K562 (cell line): ENCODE results near the gene CRK. TPM values are rescaled to one million over a fixed set of nuclear protein-coding genes. Genes with fewer than 3 reads are reported as not detected.

Source experiments
- ATAC-seq: fragments of 200-7000 bp; cut with Tn5 transposase; 3 replicates; pipeline ENCODE4 v1.9.1; 2020; ENCODE audit warnings: moderate library complexity
- BruUV-seq: library from RNA; stranded (reverse); fragments of 400-500 nt; replicated peaks from 2 replicates; lab custom pipeline; 2021; lab: Mats Ljungman, UMichigan
- CTCF ChIA-PET: fragments of 300-600 bp; formaldehyde crosslinking; extraction: SDS; loops from one replicate; lab custom pipeline; 2021; ENCODE audit warnings: low intra/inter-chr PET ratio; lab: Yijun Ruan, JAX
- POLR2A ChIA-PET: fragments of 300-600, 350-650 bp; sonication (Branson Sonifier 250); formaldehyde crosslinking; extraction: SDS; loops from one replicate; lab custom pipeline; 2021; ENCODE audit warnings: antibody characterized with exemption, inconsistent platforms; lab: Yijun Ruan, JAX
- DNase-seq, 4 experiments: peaks; one replicate each; pipeline versions ENCODE4 v3.0.0 to v3.0.0-alpha.2; 2011 to 2018; ENCODE audit warnings: low spot score in 3 of 4, mixed read lengths in 3 of 4; ENCODE audit errors: extremely low read depth in 1 of 4
- FAIRE-seq: peaks from 2 replicates; lab custom pipeline; 2011; peaks lifted over from hg19 to GRCh38; lab: Jason Lieb, UNC
- H2AFZ ChIP-seq: 2 replicates; pipeline ENCODE4 v1.6.0; 2011; ENCODE audit warnings: low read depth, low read length, control low read depth, inconsistent platforms
- H3K27ac ChIP-seq: fragments of 200-600 bp; 3 replicates; pipeline ENCODE4 v1.8.0; 2011; ENCODE audit warnings: low read depth, mild to moderate bottlenecking, control low read depth, inconsistent platforms, low read length, moderate library complexity, mixed read lengths; ENCODE audit errors: extremely low read depth
- H3K27me3 ChIP-seq, 2 experiments: fragments of 300-600 bp in 1 of 2; 2 replicates in 1 of 2; 3 replicates in 1 of 2; pipeline versions ENCODE4 v1.6.0 to v1.8.0; 2011; ENCODE audit warnings: inconsistent platforms in 2 of 2, low read length in 2 of 2, mild to moderate bottlenecking in 1 of 2, mixed read lengths in 1 of 2, moderate library complexity in 1 of 2; ENCODE audit not compliant: control insufficient read depth in 2 of 2, insufficient read depth in 2 of 2
- H3K36me3 ChIP-seq: fragments of 300-600 bp; 3 replicates; pipeline ENCODE4 v1.8.0; 2011; ENCODE audit warnings: mild to moderate bottlenecking, low read length, inconsistent platforms; ENCODE audit not compliant: control insufficient read depth, insufficient read depth
- H3K4me1 ChIP-seq, 2 experiments: fragments of 200-600 bp in 1 of 2; replicated peaks in 1 of 2; 2 replicates in 1 of 2; 3 replicates in 1 of 2; pipeline versions ENCODE4 v1.5.1 to v1.8.0; 2011; ENCODE audit warnings: inconsistent platforms in 2 of 2, low read length in 2 of 2, mild to moderate bottlenecking in 1 of 2, mixed read lengths in 1 of 2, moderate library complexity in 1 of 2; ENCODE audit not compliant: control insufficient read depth in 2 of 2, insufficient read depth in 2 of 2
- H3K4me2 ChIP-seq: 2 replicates; pipeline ENCODE4 v1.6.1; 2011; ENCODE audit warnings: low read length, control low read depth, inconsistent platforms, mixed read lengths; ENCODE audit not compliant: insufficient read depth
- H3K4me3 ChIP-seq: fragments of 200-600 bp; sonication (generic), shearing (Covaris generic); 2 replicates; pipeline ENCODE4 v1.5.1; 2016; ENCODE audit warnings: control low read depth, inconsistent platforms
- H3K79me2 ChIP-seq: fragments of 200-600 bp; 3 replicates; pipeline ENCODE4 v1.8.0; 2011; ENCODE audit warnings: low read length, inconsistent platforms; ENCODE audit not compliant: control insufficient read depth, insufficient read depth
- H3K9ac ChIP-seq, 2 experiments: 2 replicates each; pipeline versions ENCODE4 v1.6.0 to v1.6.1; 2011; ENCODE audit warnings: low read depth in 2 of 2, low read length in 2 of 2, control low read depth in 1 of 2, inconsistent platforms in 1 of 2, mild to moderate bottlenecking in 1 of 2, mixed read lengths in 1 of 2; ENCODE audit not compliant: insufficient read depth in 1 of 2
- H3K9me1 ChIP-seq: one replicate; pipeline ENCODE4 v1.6.0; 2011; ENCODE audit warnings: inconsistent platforms, mild to moderate bottlenecking, low read length, moderate library complexity; ENCODE audit not compliant: control insufficient read depth, insufficient read depth
- H3K9me3 ChIP-seq: replicated peaks from 2 replicates; pipeline ENCODE4 v1.5.1; 2011; ENCODE audit warnings: low read depth, low read length, inconsistent platforms; ENCODE audit not compliant: control insufficient read depth, insufficient read depth
- H4K20me1 ChIP-seq: replicated peaks from 2 replicates; pipeline ENCODE4 v1.6.1; 2011; ENCODE audit warnings: low read length, inconsistent platforms, mixed read lengths; ENCODE audit not compliant: control insufficient read depth, insufficient read depth
- GABPB1 ChIP-seq: sonication (generic); formaldehyde crosslinking; IDR thresholded peaks from 2 replicates; pipeline ENCODE4 v1.8.0; 2022; ENCODE audit warnings: mild to moderate bottlenecking, missing genetic modification reagents
- JUN ChIP-seq, 2 experiments: sonication (generic) in 1 of 2; formaldehyde crosslinking in 1 of 2; IDR thresholded peaks; 2 replicates each; pipeline versions ENCODE4 v1.6.1 to v1.8.0; 2012 to 2022; ENCODE audit warnings: borderline replicate concordance in 2 of 2, mild to moderate bottlenecking in 2 of 2, improper control_type of control experiment in 1 of 2, low read depth in 1 of 2, low read length in 1 of 2, missing genetic modification reagents in 1 of 2
- JUND ChIP-seq, 2 experiments: IDR thresholded peaks; 2 replicates in 1 of 2; 3 replicates in 1 of 2; pipeline ENCODE4 v1.6.1; 2011; ENCODE audit warnings: borderline replicate concordance in 2 of 2, low read depth in 2 of 2, low read length in 2 of 2, improper control_type of control experiment in 1 of 2, missing biosample characterization in 1 of 2, missing genetic modification characterization in 1 of 2, missing genetic modification reagents in 1 of 2
- RAD51 ChIP-seq: fragments of 450-650 bp; IDR thresholded peaks from 2 replicates; pipeline ENCODE4 v1.7.1; 2016; ENCODE audit warnings: low read depth, mild to moderate bottlenecking, borderline replicate concordance
- ZKSCAN8 ChIP-seq: fragments of 200-800 bp; sonication (Bioruptor generic); IDR thresholded peaks from 2 replicates; pipeline ENCODE4 v1.6.1; 2016; ENCODE audit warnings: missing genetic modification characterization, missing compliant biosample characterization
- ZNF23 ChIP-seq: fragments of 250-450 bp; sonication (Bioruptor Pico); IDR thresholded peaks from 2 replicates; pipeline ENCODE4 v1.4.0; 2020; ENCODE audit warnings: mild to moderate bottlenecking
- ZNF41 ChIP-seq: fragments of 250-450 bp; sonication (Bioruptor Pico); conservative IDR thresholded peaks from 2 replicates; pipeline ENCODE4 v1.4.0; 2020; ENCODE audit warnings: mild to moderate bottlenecking
- WGBS: fragments of 100-300 bp; shearing (Covaris generic); methylation state at CpG from one replicate; pipeline ENCODE4 v1.1.6; 2016; ENCODE audit warnings: low coverage, mixed read lengths; ENCODE audit not compliant: insufficient coverage; ENCODE audit errors: missing lambda C conversion rate; 5-methylcytosine and 5-hydroxymethylcytosine counted together
- in situ Hi-C: fragments of 300-500 bp; cut with MboI; formaldehyde crosslinking; loops from 4 replicates; pipeline ENCODE4 v1.15.0; 2018; ENCODE audit warnings: inconsistent platforms, mixed read lengths
- intact Hi-C: fragments of 100-400 bp; cut with micrococcal nuclease; formaldehyde crosslinking; loops from 2 replicates; pipeline ENCODE4 v1.14.2; 2022
- polyA plus RNA-seq, 8 experiments: library from polyadenylated mRNA; depleted of rRNA in 4 of 8; stranded (reverse) in 5 of 8; unstranded in 3 of 8; fragments of >200 nt; fragmentation: Nextera tagmentation in 2 of 8; fragmentation: Illumina TruSeq in 1 of 8; extraction: Ambion mirVana in 2 of 8; extraction: Trizol in 1 of 8; gene quantifications; 2 replicates each; pipeline versions ENCODE4 v1.2.1 to v1.2.3, GENCODE V29; 2011 to 2014; ENCODE audit warnings: inconsistent platforms in 1 of 8, missing spikeins in 1 of 8
- total RNA-seq, 7 experiments: library from RNA; depleted of rRNA in 6 of 7; stranded (reverse); fragments of >200 nt in 6 of 7; fragmentation: Illumina TruSeq in 2 of 7; extraction: Trizol in 2 of 7; gene quantifications; 2 replicates each; pipeline versions ENCODE4 v1.2.1 to v1.2.3, GENCODE V29; 2011 to 2021; ENCODE audit warnings: low replicate concordance in 1 of 7

Gene CRK
- total and polyA plus RNA-seq, 9 of the 15 experiments (the other 6 are each of a cell fraction or from before 2014, with no cell fraction given): 13.1 to 40.2 (median 26.1) TPM

DNA sequence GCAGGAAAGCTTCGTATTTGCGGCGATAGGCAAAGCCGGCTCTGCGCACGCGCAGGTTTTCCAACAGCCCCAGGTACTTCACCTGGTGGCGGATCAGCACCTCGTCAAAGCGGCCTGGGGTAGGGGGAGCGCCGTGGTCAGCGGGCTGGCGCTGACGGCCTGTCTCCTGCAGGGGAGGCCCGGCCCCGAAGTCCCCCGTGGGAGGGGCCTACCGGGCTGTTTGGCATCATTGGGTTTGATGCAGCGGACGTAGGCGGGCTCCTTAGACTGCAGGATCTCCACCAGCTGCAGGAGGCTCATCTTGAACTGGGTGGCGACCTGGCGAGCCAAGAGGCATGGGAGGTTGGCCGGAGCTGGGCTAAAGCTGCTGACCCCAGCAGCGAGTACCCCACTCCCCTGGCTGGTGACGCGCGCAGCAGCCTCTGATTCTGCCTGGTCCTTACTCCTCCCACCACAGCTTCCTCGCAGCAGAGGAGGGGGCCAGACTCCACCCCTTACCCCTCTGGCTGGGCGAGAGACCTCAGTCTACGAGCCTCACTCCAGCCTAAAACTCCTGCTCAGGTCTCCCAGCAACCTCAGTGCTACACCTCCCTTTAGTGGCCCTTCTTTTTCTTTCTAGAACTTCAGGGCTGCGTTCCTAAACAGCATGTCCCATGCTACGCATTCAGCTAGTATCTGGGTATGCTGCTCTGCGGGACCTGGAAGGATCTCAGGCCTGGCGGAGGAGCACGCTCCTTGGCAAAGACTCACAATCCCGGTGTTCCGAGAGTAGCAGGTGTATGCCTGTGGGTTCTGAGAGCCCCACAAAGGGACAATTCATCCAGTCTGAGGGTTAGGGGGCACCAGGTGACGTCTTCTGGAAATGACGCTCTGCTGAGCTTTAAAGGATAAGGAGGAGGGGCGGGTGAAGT, 16.1 kb upstream of the CRK start:
- Histone ChIP-seq H3K9me1 (no peaks in the 10 kb centered on the region), H3K9ac (no peak overlapping the region), H2AFZ (no peak overlapping the region), H3K27me3 (no peaks in the 10 kb centered on the region), H3K79me2 (no peaks in the 10 kb centered on the region), H3K4me2 (no peak overlapping the region), H3K27ac (no peak overlapping the region), H3K4me1 (peaks cover 0 to 19% of the 10 kb centered on the region in 2 experiments; a peak in 2 of 5 replicates), H3K36me3 (peaks cover 35% of the 10 kb centered on the region; the same call in 2 of the 3 replicates), H3K4me3 (no peak overlapping the region), H3K9me3 (no peaks in the 10 kb centered on the region), H4K20me1 (no peaks in the 10 kb centered on the region)
- 90% methylated on average over 19 of the region's 42 CpGs for WGBS
- DNase-seq (no peak), ATAC-seq (no peak), FAIRE-seq (no peak)
- in situ Hi-C loops: no loop called here
- BruUV-seq: no TSS peak
- POLR2A ChIA-PET: interaction anchor here (0.6 to 0.7 kb wide), 3 partner anchors 9 to 140 kb away, joined by 3 to 5 read pairs (median 4); no protein-coding TSS in a partner anchor
- TF ChIP-seq ZKSCAN8 (CRISPR knock-in tag) (no peak), JUN (IDR thresholded peaks at IDR 0.05; ENCODE audit: borderline replicate concordance, low read depth, low read length) (no peak), JUN (CRISPR knock-in tag; IDR thresholded peaks at IDR 0.05; ENCODE audit: borderline replicate concordance) (no peak), ZNF41 (CRISPR knock-in tag) (no peak), RAD51 (no peak), ZNF23 (CRISPR knock-in tag) (no peak), GABPB1 (no peak), JUND (IDR thresholded peaks at IDR 0.05; ENCODE audit: borderline replicate concordance, low read depth, low read length) (no peak), JUND (tag; IDR thresholded peaks at IDR 0.05; ENCODE audit: borderline replicate concordance, low read depth, low read length) (no peak)
- intact Hi-C loops: no loop called here
- CTCF ChIA-PET: no interaction called here
